Thymus (tissue), 11 donors: ENCODE results near the gene MYZAP. TPM values are rescaled to one million over a fixed set of nuclear protein-coding genes. Genes with fewer than 3 reads are reported as not detected.

Experiments used
- DNase-seq, 9 donors: peaks; one replicate each; pipeline ENCODE4 v3.0.0-alpha.2; 2013; ENCODE audit warnings: low spot score in 9 of 9, low read depth in 6 of 9, missing footprints in 1 of 9
- H3K27ac ChIP-seq, 2 donors: one replicate each; pipeline ENCODE4 v1.5.1; 2013; ENCODE audit warnings: control low read depth in 1 of 2, low read depth in 1 of 2, low read length in 1 of 2, mild to moderate bottlenecking in 1 of 2, moderate library complexity in 1 of 2
- H3K27me3 ChIP-seq, 2 donors: one replicate each; pipeline ENCODE4 v1.5.1; 2013; ENCODE audit warnings: low read length in 1 of 2; ENCODE audit not compliant: control insufficient read depth in 2 of 2, insufficient read depth in 1 of 2
- H3K36me3 ChIP-seq, 2 donors: one replicate each; pipeline ENCODE4 v1.5.1; 2013; ENCODE audit warnings: low read length in 1 of 2, mild to moderate bottlenecking in 1 of 2, moderate library complexity in 1 of 2; ENCODE audit not compliant: control insufficient read depth in 2 of 2, insufficient read depth in 2 of 2
- H3K4me1 ChIP-seq, 2 donors: one replicate each; pipeline ENCODE4 v1.5.1; 2013; ENCODE audit warnings: low read length in 2 of 2; ENCODE audit not compliant: control insufficient read depth in 2 of 2, insufficient read depth in 2 of 2
- H3K4me3 ChIP-seq, 2 donors: one replicate each; pipeline ENCODE4 v1.5.1; 2013; ENCODE audit warnings: low read length in 2 of 2, control low read depth in 1 of 2, mild to moderate bottlenecking in 1 of 2
- H3K9me3 ChIP-seq, 2 donors: one replicate each; pipeline ENCODE4 v1.5.1; 2013; ENCODE audit warnings: low read length in 1 of 2, mild to moderate bottlenecking in 1 of 2; ENCODE audit not compliant: control insufficient read depth in 2 of 2, insufficient read depth in 1 of 2
- WGBS: extraction: QIAGEN DNeasy Blood & Tissue Kit; methylation state at CpG from one replicate; pipeline ENCODE4 v1.1.7; 2013; 5-methylcytosine and 5-hydroxymethylcytosine counted together
- polyA plus RNA-seq: library from polyadenylated mRNA; stranded (reverse); fragments of 200-250 nt; gene quantifications from one replicate; pipeline ENCODE4 v1.2.3, GENCODE V29; 2013
- total RNA-seq: library from RNA; stranded (reverse); fragments of 120-200 nt; gene quantifications from one replicate; pipeline ENCODE4 v1.2.4, GENCODE V29; 2013
- donor health status: healthy.

The MYZAP gene
- total and polyA plus RNA-seq, 2 donors: 2.5 to 3.4 TPM

GRCh38 chr15:57639306-57639705 is 47.6 kb downstream of the MYZAP start:
- no peak overlapping the region for H3K4me3 ChIP-seq
- no peak overlapping the region for H3K27ac ChIP-seq
- H3K36me3 ChIP-seq: no peaks in the 10 kb centered on the region
- peaks cover 0 to 2% of the 10 kb centered on the region in 2 donors for H3K27me3 ChIP-seq
- no peaks in the 10 kb centered on the region for H3K9me3 ChIP-seq
- no peaks in the 10 kb centered on the region for H3K4me1 ChIP-seq
- DNase-seq: no peak
- WGBS: 79% methylated on average over 6 of the region's 6 CpGs

GRCh38 chr15:57640930-57641682 is 49.4 kb downstream of the MYZAP start:
- no peak overlapping the region for H3K27ac ChIP-seq
- peak in 3 of 9 donors; percentile 13 to 39 (median 16) for DNase-seq
- no peak overlapping the region for H3K4me3 ChIP-seq
- no peaks in the 10 kb centered on the region for H3K36me3 ChIP-seq
- 72% methylated on average over 8 of the region's 8 CpGs for WGBS
- H3K27me3 ChIP-seq: peaks cover 2% of the 10 kb centered on the region in 2 donors
- H3K4me1 ChIP-seq: no peaks in the 10 kb centered on the region
- no peaks in the 10 kb centered on the region for H3K9me3 ChIP-seq

GRCh38 chr15:57643826-57644225 is 52.1 kb downstream of the MYZAP start:
- H3K4me3 ChIP-seq: no peak overlapping the region
- WGBS: 89% methylated on average over 4 of the region's 4 CpGs
- peaks cover 2 to 6% of the 10 kb centered on the region in 2 donors for H3K27me3 ChIP-seq
- H3K4me1 ChIP-seq: no peaks in the 10 kb centered on the region
- no peak overlapping the region for H3K27ac ChIP-seq
- no peak for DNase-seq
- H3K9me3 ChIP-seq: no peaks in the 10 kb centered on the region
- H3K36me3 ChIP-seq: no peaks in the 10 kb centered on the region

GRCh38 chr15:57646087-57646486 is 54.4 kb downstream of the MYZAP start:
- H3K27ac ChIP-seq: no peak overlapping the region
- no peak overlapping the region for H3K4me3 ChIP-seq
- DNase-seq: no peak
- peaks cover 2 to 4% of the 10 kb centered on the region in 2 donors for H3K27me3 ChIP-seq
- no peaks in the 10 kb centered on the region for H3K9me3 ChIP-seq
- WGBS: 97% methylated on average over 5 of the region's 5 CpGs
- H3K4me1 ChIP-seq: no peaks in the 10 kb centered on the region
- no peaks in the 10 kb centered on the region for H3K36me3 ChIP-seq

GRCh38 chr15:57647071-57647790 is 55.5 kb downstream of the MYZAP start:
- Histone ChIP-seq H3K4me1 (no peaks in the 10 kb centered on the region), H3K27me3 (peaks cover 2 to 4% of the 10 kb centered on the region in 2 donors), H3K27ac (no peak overlapping the region), H3K4me3 (no peak overlapping the region), H3K36me3 (no peaks in the 10 kb centered on the region), H3K9me3 (no peaks in the 10 kb centered on the region)
- DNase-seq: no peak
- 91% methylated on average over 6 of the region's 6 CpGs for WGBS

GRCh38 chr15:57647791-57648130 is 56.1 kb downstream of the MYZAP start:
- Histone ChIP-seq H3K4me1 (no peaks in the 10 kb centered on the region), H3K27me3 (peaks cover 4 to 5% of the 10 kb centered on the region in 2 donors), H3K27ac (no peak overlapping the region), H3K9me3 (no peaks in the 10 kb centered on the region), H3K36me3 (no peaks in the 10 kb centered on the region), H3K4me3 (no peak overlapping the region)
- 93% methylated on average over 3 of the region's 3 CpGs for WGBS
- DNase-seq: no peak

- Histone ChIP-seq H3K27ac (no peak overlapping the region), H3K27me3 (peaks cover 4 to 5% of the 10 kb centered on the region in 2 donors), H3K4me1 (no peaks in the 10 kb centered on the region), H3K9me3 (no peaks in the 10 kb centered on the region), H3K4me3 (no peak overlapping the region), H3K36me3 (no peaks in the 10 kb centered on the region)
- DNase-seq: no peak
- WGBS: 96% methylated on average over 3 of the region's 3 CpGs
Observed at GRCh38 chr15:57649138-57649537, 57.4 kb downstream of the MYZAP start.

- peaks cover 2 to 5% of the 10 kb centered on the region in 2 donors for H3K27me3 ChIP-seq
- no peaks in the 10 kb centered on the region for H3K9me3 ChIP-seq
- no peaks in the 10 kb centered on the region for H3K36me3 ChIP-seq
- WGBS: 96% methylated on average over 3 of the region's 3 CpGs
- DNase-seq: no peak
- no peak overlapping the region for H3K4me3 ChIP-seq
- H3K27ac ChIP-seq: no peak overlapping the region
- no peaks in the 10 kb centered on the region for H3K4me1 ChIP-seq
Observed at GRCh38 chr15:57651445-57651844, 59.7 kb downstream of the MYZAP start.

- no peak for DNase-seq
- Histone ChIP-seq H3K27me3 (peaks cover 2 to 6% of the 10 kb centered on the region in 2 donors), H3K36me3 (no peaks in the 10 kb centered on the region), H3K4me1 (no peaks in the 10 kb centered on the region), H3K4me3 (no peak overlapping the region), H3K9me3 (no peaks in the 10 kb centered on the region), H3K27ac (no peak overlapping the region)
- WGBS: 95% methylated on average over 4 of the region's 4 CpGs
Observed at GRCh38 chr15:57652481-57652880, 60.8 kb downstream of the MYZAP start.
